GM12892 (cell line): ENCODE results near the gene PPM1E.

ENCODE experiments used
- DNase-seq: peaks from one replicate; pipeline ENCODE4 v3.0.0; 2011; ENCODE audit not compliant: insufficient read length
- FAIRE-seq: peaks from 2 replicates; lab custom pipeline; 2011; peaks lifted over from hg19 to GRCh38; lab: Jason Lieb, UNC
- POLR2A ChIP-seq: IDR thresholded peaks from 2 replicates; pipeline ENCODE4 v1.6.1; 2011; ENCODE audit warnings: low read depth, low read length, control low read depth
- POLR2AphosphoS5 ChIP-seq: IDR thresholded peaks from 2 replicates; pipeline ENCODE4 v1.6.1; 2011; ENCODE audit warnings: low read depth, low read length, control low read depth
- TAF1 ChIP-seq: IDR thresholded peaks from 2 replicates; pipeline ENCODE4 v1.6.1; 2011; ENCODE audit warnings: low read depth, mild to moderate bottlenecking, control low read depth, low read length, borderline replicate concordance

PPM1E gene

GRCh38 chr17:58991718-58992331 is 236.2 kb downstream of the PPM1E start:
- TF ChIP-seq POLR2AphosphoS5: no peak
- no peak for TF ChIP-seq POLR2A
- TF ChIP-seq TAF1: no peak
- DNase-seq (no peak), FAIRE-seq (peak; percentile 73)

- no peak for TF ChIP-seq POLR2A
- TF ChIP-seq POLR2AphosphoS5: no peak
- no peak for TF ChIP-seq TAF1
- FAIRE-seq (no peak), DNase-seq (no peak)
Observed at GRCh38 chr17:58993311-58993710, 237.7 kb downstream of the PPM1E start.

GRCh38 chr17:58995247-58995940 is 239.7 kb downstream of the PPM1E start:
- no peak for DNase-seq
- TF ChIP-seq POLR2A: no peak
- no peak for TF ChIP-seq TAF1
- TF ChIP-seq POLR2AphosphoS5: no peak
- FAIRE-seq: no peak

- DNase-seq: no peak
- no peak for FAIRE-seq
- no peak for TF ChIP-seq TAF1
- no peak for TF ChIP-seq POLR2AphosphoS5
- no peak for TF ChIP-seq POLR2A
Observed at GRCh38 chr17:58996968-58997367, 241.3 kb downstream of the PPM1E start.

- no peak for FAIRE-seq
- TF ChIP-seq TAF1: no peak
- TF ChIP-seq POLR2A: no peak
- no peak for TF ChIP-seq POLR2AphosphoS5
- no peak for DNase-seq
Observed at GRCh38 chr17:58997756-58998553, 242.3 kb downstream of the PPM1E start.

GRCh38 chr17:58998871-58999270 is 243.2 kb downstream of the PPM1E start:
- no peak for DNase-seq
- no peak for FAIRE-seq

GRCh38 chr17:58999500-58999899 is 243.8 kb downstream of the PPM1E start:
- FAIRE-seq: peak; percentile 40
- TF ChIP-seq TAF1 (no peak), POLR2AphosphoS5 (no peak), POLR2A (no peak)
- DNase-seq: no peak

More at GRCh38 chr17:58998871-58999270, 243.2 kb downstream of the PPM1E start:
- no peak for TF ChIP-seq POLR2A
- TF ChIP-seq POLR2AphosphoS5: no peak
- no peak for TF ChIP-seq TAF1

- DNase-seq (no peak), FAIRE-seq (no peak)
- TF ChIP-seq TAF1 (no peak), POLR2A (no peak), POLR2AphosphoS5 (no peak)
Observed at GRCh38 chr17:59000022-59000421, 244.4 kb downstream of the PPM1E start.

GRCh38 chr17:59001158-59001814 is 245.6 kb downstream of the PPM1E start:
- DNase-seq (peak; percentile 41), FAIRE-seq (peak; percentile 97)
- TF ChIP-seq TAF1: 0 out of 2 replicates have a peak, but pooled peaks have one; percentile 26
- TF ChIP-seq POLR2A: peak; percentile 57
- TF ChIP-seq POLR2AphosphoS5: peak; percentile 59

- peak; percentile 27 for FAIRE-seq
- DNase-seq: no peak
- TF ChIP-seq POLR2A: no peak
- TF ChIP-seq TAF1: no peak
- no peak for TF ChIP-seq POLR2AphosphoS5
Observed at GRCh38 chr17:59002126-59002525, 246.5 kb downstream of the PPM1E start.

GRCh38 chr17:59002848-59003247 is 247.2 kb downstream of the PPM1E start:
- no peak for TF ChIP-seq TAF1
- TF ChIP-seq POLR2A: no peak
- no peak for TF ChIP-seq POLR2AphosphoS5
- DNase-seq (no peak), FAIRE-seq (no peak)
